OCI-LY1 (cell line): Measurements from ENCODE around the gene XIRP2.

Experiments
- H2AFZ ChIP-seq: fragments of 200-600 bp; sonication (generic), shearing (Covaris generic); 2 replicates; pipeline ENCODE4 v1.6.0; 2014; ENCODE audit warnings: antibody characterized with exemption, mild to moderate bottlenecking, low read length
- H3F3A ChIP-seq: fragments of 200-600 bp; sonication (generic), shearing (Covaris generic); 2 replicates; pipeline ENCODE4 v1.6.0; 2014; ENCODE audit warnings: mild to moderate bottlenecking, antibody characterized with exemption, low read length, moderate library complexity; ENCODE audit not compliant: insufficient read depth
- H3K27ac ChIP-seq: fragments of 200-600 bp; sonication (generic); 2 replicates; pipeline ENCODE4 v1.5.1; 2014; ENCODE audit warnings: low read length, mixed run types, mild to moderate bottlenecking, low read depth; ENCODE audit not compliant: poor library complexity, severe bottlenecking
- H3K27me3 ChIP-seq: fragments of 200-600 bp; sonication (generic); 2 replicates; pipeline ENCODE4 v1.6.0; 2014; ENCODE audit warnings: antibody characterized with exemption, mild to moderate bottlenecking, low read length, moderate library complexity; ENCODE audit not compliant: insufficient read depth
- H3K36me3 ChIP-seq: fragments of 200-600 bp; sonication (generic); 2 replicates; pipeline ENCODE4 v1.6.1; 2014; ENCODE audit warnings: mild to moderate bottlenecking, antibody characterized with exemption, low read length, moderate library complexity, mixed read lengths; ENCODE audit not compliant: insufficient read depth
- H3K4me1 ChIP-seq: fragments of 200-600 bp; sonication (generic); 2 replicates; pipeline ENCODE4 v1.5.1; 2014; ENCODE audit warnings: mild to moderate bottlenecking, low read length, moderate library complexity; ENCODE audit not compliant: insufficient read depth, severe bottlenecking
- H3K4me2 ChIP-seq: fragments of 200-600 bp; sonication (generic), shearing (Covaris generic); 2 replicates; pipeline ENCODE4 v1.6.1; 2014; ENCODE audit warnings: low read length
- H3K4me3 ChIP-seq: fragments of 200-600 bp; sonication (generic); 2 replicates; pipeline ENCODE4 v1.5.1; 2014; ENCODE audit warnings: low read length, low read depth, mild to moderate bottlenecking, mixed read lengths; ENCODE audit not compliant: poor library complexity, severe bottlenecking
- H3K79me2 ChIP-seq: fragments of 200-600 bp; shearing (Covaris generic); 2 replicates; pipeline ENCODE4 v1.6.1; 2016; ENCODE audit warnings: mixed run types, low read length, mixed read lengths; ENCODE audit not compliant: insufficient read depth
- H3K9ac ChIP-seq: fragments of 200-600 bp; sonication (generic), shearing (Covaris generic); 2 replicates; pipeline ENCODE4 v1.6.1; 2014; ENCODE audit warnings: mild to moderate bottlenecking, low read length, mixed read lengths
- H3K9me2 ChIP-seq: fragments of 200-600 bp; sonication (generic), shearing (Covaris generic); 2 replicates; pipeline ENCODE4 v1.6.1; 2014; ENCODE audit warnings: low read depth, mild to moderate bottlenecking, low read length, mixed read lengths
- H3K9me3 ChIP-seq: fragments of 200-600 bp; shearing (Covaris generic); 2 replicates; pipeline ENCODE4 v1.6.1; 2014; ENCODE audit warnings: low read length, mixed read lengths
- H4K20me1 ChIP-seq: fragments of 200-600 bp; sonication (generic), shearing (Covaris generic); 2 replicates; pipeline ENCODE4 v1.6.0; 2016; ENCODE audit warnings: mild to moderate bottlenecking, low read length; ENCODE audit not compliant: insufficient read depth
- CTCF ChIP-seq: fragments of 200-600 bp; sonication (generic), shearing (Covaris generic); IDR thresholded peaks from 2 replicates; pipeline ENCODE4 v1.5.1; 2017; ENCODE audit warnings: mild to moderate bottlenecking, antibody characterized with exemption, low read length, moderate library complexity, mixed read lengths
- EZH2 ChIP-seq: fragments of 200-600 bp; sonication (generic), shearing (Covaris generic); IDR thresholded peaks from 2 replicates; pipeline ENCODE4 v1.8.0; 2017; ENCODE audit warnings: borderline replicate concordance, mixed run types, mild to moderate bottlenecking, antibody characterized with exemption, low read length, moderate library complexity, mixed read lengths

Gene XIRP2

DNA sequence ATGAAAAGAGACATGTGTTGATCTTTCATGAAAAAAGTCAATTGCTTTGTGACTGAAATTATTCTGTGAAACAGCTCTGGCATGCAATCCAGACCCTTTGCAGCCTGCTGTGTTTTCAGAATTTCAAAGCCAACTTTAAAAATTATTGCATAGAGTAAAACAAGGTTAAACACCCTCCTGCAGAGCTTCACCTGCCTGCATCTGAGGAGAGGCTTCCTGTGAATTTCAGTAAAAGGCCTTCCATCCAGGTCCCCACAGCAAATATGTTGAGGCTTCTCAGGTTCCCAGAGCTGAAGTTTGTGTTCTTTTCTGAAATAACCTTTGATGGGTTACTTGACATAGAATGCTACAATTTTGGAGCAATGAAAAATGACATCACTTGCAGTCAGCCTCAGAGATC is 4.1 kb downstream of the XIRP2 start:
- Histone ChIP-seq H3K27me3 (no peaks in the 10 kb centered on the region), H3K27ac (no peak overlapping the region), H2AFZ (no peak overlapping the region), H3K36me3 (no peaks in the 10 kb centered on the region), H3K9ac (no peak overlapping the region), H3K4me2 (no peak overlapping the region), H3K9me3 (no peaks in the 10 kb centered on the region), H4K20me1 (no peaks in the 10 kb centered on the region), H3F3A (no peaks in the 10 kb centered on the region), H3K9me2 (no peaks in the 10 kb centered on the region), H3K4me1 (no peaks in the 10 kb centered on the region), H3K79me2 (no peaks in the 10 kb centered on the region), H3K4me3 (no peak overlapping the region)
- no peak for TF ChIP-seq CTCF
- no peak for TF ChIP-seq EZH2

DNA sequence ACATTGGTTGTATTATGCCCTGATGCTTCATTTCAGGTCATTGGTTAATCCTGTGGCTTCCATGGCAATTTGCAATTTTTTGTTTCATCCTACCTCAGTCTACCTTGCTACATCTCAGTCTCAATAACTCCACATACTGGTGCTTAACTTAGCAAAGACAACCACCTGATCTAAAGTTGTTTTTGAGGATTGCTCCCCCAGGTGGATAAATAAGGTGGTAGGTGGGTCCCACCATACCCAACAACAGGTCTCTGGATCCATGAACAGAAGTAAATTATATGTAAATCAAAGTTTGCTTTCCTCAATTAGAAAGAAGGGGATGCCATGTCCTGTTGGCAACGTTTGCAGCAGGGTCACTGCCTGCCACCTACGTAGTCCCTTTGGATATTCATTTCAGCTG is 7.0 kb downstream of the XIRP2 start:
- TF ChIP-seq EZH2, result no peak
- TF ChIP-seq CTCF, result no peak
- Histone ChIP-seq H3F3A (no peaks in the 10 kb centered on the region), H3K4me3 (no peak overlapping the region), H3K27ac (no peak overlapping the region), H3K36me3 (no peaks in the 10 kb centered on the region), H3K9ac (no peak overlapping the region), H3K9me2 (no peaks in the 10 kb centered on the region), H2AFZ (no peak overlapping the region), H3K9me3 (no peaks in the 10 kb centered on the region), H3K4me1 (no peaks in the 10 kb centered on the region), H3K4me2 (no peak overlapping the region), H3K79me2 (no peaks in the 10 kb centered on the region), H3K27me3 (no peaks in the 10 kb centered on the region), H4K20me1 (no peaks in the 10 kb centered on the region)

- TF ChIP-seq EZH2 (no peak), CTCF (no peak)
- Histone ChIP-seq H3K4me3 (no peak overlapping the region), H3K4me2 (no peak overlapping the region), H3K4me1 (no peaks in the 10 kb centered on the region), H3K79me2 (no peaks in the 10 kb centered on the region), H3K9ac (no peak overlapping the region), H2AFZ (no peak overlapping the region), H3K27ac (no peak overlapping the region), H3K36me3 (no peaks in the 10 kb centered on the region), H3K9me3 (no peaks in the 10 kb centered on the region), H3F3A (no peaks in the 10 kb centered on the region), H4K20me1 (no peaks in the 10 kb centered on the region), H3K9me2 (no peaks in the 10 kb centered on the region), H3K27me3 (no peaks in the 10 kb centered on the region)
Measured at GRCh38 chr2:166897666-166898065, 9.4 kb downstream of the XIRP2 start.
